ENCODE results near the gene INPP1. TPM values are rescaled to one million over a fixed set of nuclear protein-coding genes. Genes with fewer than 3 reads are reported as not detected.

Gene INPP1
- polyA plus RNA-seq, 1 donor (not counting 4 experiments of a cell fraction or from before 2014, with no cell fraction given): 6.3 TPM

GRCh38 chr2:190366248-190366753 lies 22.9 kb downstream of the INPP1 start:
- TF ChIP-seq EZH2 (IDR thresholded peaks at IDR 0.05; ENCODE audit: low read length) (no peak), CTCF (optimal IDR thresholded peaks at IDR 0.05 in 1 of 3, IDR thresholded peaks at IDR 0.05 in 1 of 3, conservative IDR thresholded peaks at IDR 0.05 in 1 of 3; ENCODE audit: extremely low read depth in 1 of 3, insufficient read depth in 2 of 3, low read length in 3 of 3) (no peak)
- no peak for DNase-seq (ENCODE audit: low read depth, low spot score)
- Histone ChIP-seq H3K4me1 (ENCODE audit: control insufficient read depth, extremely low read depth, insufficient read depth, low read length) (no peaks in the 10 kb centered on the region), H4K20me1 (ENCODE audit: control insufficient read depth, extremely low read depth, insufficient read depth, low read length) (no peaks in the 10 kb centered on the region), H3K27ac (ENCODE audit: control insufficient read depth, insufficient read depth, low read length) (no peak overlapping the region), H3K79me2 (ENCODE audit: control insufficient read depth, insufficient read depth, low read length) (no peaks in the 10 kb centered on the region), H3K4me2 (ENCODE audit: control insufficient read depth, extremely low read depth, insufficient read depth, low read depth, low read length) (no peak overlapping the region), H2AFZ (ENCODE audit: control insufficient read depth, low read length) (no peak overlapping the region), H3K9me3 (ENCODE audit: control insufficient read depth, low read depth, low read length) (no peaks in the 10 kb centered on the region), H3K36me3 (ENCODE audit: control insufficient read depth in 2 of 2, extremely low read depth in 1 of 2, insufficient read depth in 2 of 2, low read length in 2 of 2) (no peaks in the 10 kb centered on the region), H3K9ac (ENCODE audit: control insufficient read depth, extremely low read depth, insufficient read depth, low read length) (no peak overlapping the region), H3K9me1 (ENCODE audit: control insufficient read depth, extremely low read depth, insufficient read depth, low read length) (no peaks in the 10 kb centered on the region), H3K27me3 (ENCODE audit: control insufficient read depth, extremely low read depth, insufficient read depth, low read length) (no peaks in the 10 kb centered on the region), H3K4me3 (ENCODE audit: control insufficient read depth in 2 of 3, extremely low read depth in 1 of 3, insufficient read depth in 2 of 3, low read depth in 1 of 3, low read length in 3 of 3) (no peak overlapping the region)
- FAIRE-seq: no peak
- dilution Hi-C loops (cut with MboI; ENCODE audit: extremely low pct_ligation_motif_present, low sequenced_read_pairs): no loop called here

DNA sequence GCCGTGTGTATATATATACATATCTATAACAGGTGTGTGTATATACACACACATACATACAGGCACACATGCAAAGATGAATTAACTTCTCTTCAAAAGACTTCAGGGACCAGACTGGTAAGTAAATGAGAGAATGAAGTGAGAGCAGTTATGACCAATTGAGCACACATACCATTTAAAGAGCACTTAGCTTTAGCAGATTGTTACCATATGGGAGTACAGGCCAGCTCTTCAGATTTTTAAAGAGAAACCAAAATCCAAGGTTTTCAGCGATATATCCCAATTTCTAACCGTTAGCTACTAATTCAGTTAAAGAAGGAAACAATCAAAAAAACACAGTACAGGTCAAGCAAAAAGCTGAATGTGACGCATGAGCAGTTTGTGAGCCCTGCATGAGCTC lies 23.7 kb downstream of the INPP1 start:
- no peak overlapping the region for H3K27ac ChIP-seq (ENCODE audit: control insufficient read depth, insufficient read depth, low read length)
- no peak overlapping the region for H3K4me2 ChIP-seq (ENCODE audit: control insufficient read depth, extremely low read depth, insufficient read depth, low read depth, low read length)
- H4K20me1 ChIP-seq (ENCODE audit: control insufficient read depth, extremely low read depth, insufficient read depth, low read length): no peaks in the 10 kb centered on the region
- H3K27me3 ChIP-seq (ENCODE audit: control insufficient read depth, extremely low read depth, insufficient read depth, low read length): no peaks in the 10 kb centered on the region
- H3K36me3 ChIP-seq (ENCODE audit: control insufficient read depth in 2 of 2, extremely low read depth in 1 of 2, insufficient read depth in 2 of 2, low read length in 2 of 2): no peaks in the 10 kb centered on the region
- no peak for DNase-seq (ENCODE audit: low read depth, low spot score)
- no peak overlapping the region for H3K9ac ChIP-seq (ENCODE audit: control insufficient read depth, extremely low read depth, insufficient read depth, low read length)
- no peak overlapping the region for H3K4me3 ChIP-seq (ENCODE audit: control insufficient read depth in 2 of 3, extremely low read depth in 1 of 3, insufficient read depth in 2 of 3, low read depth in 1 of 3, low read length in 3 of 3)
- no peaks in the 10 kb centered on the region for H3K9me3 ChIP-seq (ENCODE audit: control insufficient read depth, low read depth, low read length)
- dilution Hi-C loops (cut with MboI; ENCODE audit: extremely low pct_ligation_motif_present, low sequenced_read_pairs): no loop called here
- FAIRE-seq: no peak
- H2AFZ ChIP-seq (ENCODE audit: control insufficient read depth, low read length): no peak overlapping the region
- no peaks in the 10 kb centered on the region for H3K79me2 ChIP-seq (ENCODE audit: control insufficient read depth, insufficient read depth, low read length)
- no peaks in the 10 kb centered on the region for H3K9me1 ChIP-seq (ENCODE audit: control insufficient read depth, extremely low read depth, insufficient read depth, low read length)
- no peaks in the 10 kb centered on the region for H3K4me1 ChIP-seq (ENCODE audit: control insufficient read depth, extremely low read depth, insufficient read depth, low read length)
- TF ChIP-seq EZH2 (IDR thresholded peaks at IDR 0.05; ENCODE audit: low read length): no peak

DNA sequence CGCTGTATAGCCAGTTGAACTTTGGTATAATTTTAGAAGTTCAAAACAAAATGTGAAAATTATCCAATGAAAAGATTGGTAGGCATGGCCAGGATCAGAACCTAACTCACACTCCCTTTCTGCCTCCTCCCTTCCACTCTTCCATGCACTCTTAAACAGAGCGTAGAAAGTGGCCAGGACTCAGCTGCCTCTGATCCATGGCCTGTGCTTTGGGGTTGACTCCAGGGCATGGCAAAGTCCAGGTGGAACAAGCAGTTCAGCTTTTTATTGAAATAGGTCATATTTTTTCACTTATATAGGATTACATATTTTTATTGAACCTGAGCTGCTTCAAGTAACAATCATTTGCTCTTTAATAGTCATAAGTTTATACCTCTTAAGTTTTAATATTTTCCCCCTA lies 26.2 kb downstream of the INPP1 start:
- no peak overlapping the region for H3K9ac ChIP-seq (ENCODE audit: control insufficient read depth, extremely low read depth, insufficient read depth, low read length)
- no peaks in the 10 kb centered on the region for H3K79me2 ChIP-seq (ENCODE audit: control insufficient read depth, insufficient read depth, low read length)
- no peaks in the 10 kb centered on the region for H3K36me3 ChIP-seq (ENCODE audit: control insufficient read depth in 2 of 2, extremely low read depth in 1 of 2, insufficient read depth in 2 of 2, low read length in 2 of 2)
- FAIRE-seq (no peak), DNase-seq (ENCODE audit: low read depth, low spot score) (no peak)
- no peaks in the 10 kb centered on the region for H3K9me3 ChIP-seq (ENCODE audit: control insufficient read depth, low read depth, low read length)
- H3K4me1 ChIP-seq (ENCODE audit: control insufficient read depth, extremely low read depth, insufficient read depth, low read length): no peaks in the 10 kb centered on the region
- H4K20me1 ChIP-seq (ENCODE audit: control insufficient read depth, extremely low read depth, insufficient read depth, low read length): no peaks in the 10 kb centered on the region
- TF ChIP-seq EZH2 (IDR thresholded peaks at IDR 0.05; ENCODE audit: low read length) (no peak), CTCF (optimal IDR thresholded peaks at IDR 0.05 in 1 of 3, IDR thresholded peaks at IDR 0.05 in 1 of 3, conservative IDR thresholded peaks at IDR 0.05 in 1 of 3; ENCODE audit: extremely low read depth in 1 of 3, insufficient read depth in 2 of 3, low read length in 3 of 3) (no peak)
- no peak overlapping the region for H3K4me2 ChIP-seq (ENCODE audit: control insufficient read depth, extremely low read depth, insufficient read depth, low read depth, low read length)
- H3K27ac ChIP-seq (ENCODE audit: control insufficient read depth, insufficient read depth, low read length): no peak overlapping the region
- H3K27me3 ChIP-seq (ENCODE audit: control insufficient read depth, extremely low read depth, insufficient read depth, low read length): no peaks in the 10 kb centered on the region
- H3K4me3 ChIP-seq (ENCODE audit: control insufficient read depth in 2 of 3, extremely low read depth in 1 of 3, insufficient read depth in 2 of 3, low read depth in 1 of 3, low read length in 3 of 3): no peak overlapping the region
- H2AFZ ChIP-seq (ENCODE audit: control insufficient read depth, low read length): no peak overlapping the region
- dilution Hi-C loops (cut with MboI; ENCODE audit: extremely low pct_ligation_motif_present, low sequenced_read_pairs): no loop called here
- H3K9me1 ChIP-seq (ENCODE audit: control insufficient read depth, extremely low read depth, insufficient read depth, low read length): no peaks in the 10 kb centered on the region
